Measurements from ENCODE around the gene PUM2.
A peak's percentile ranks its signal among the peaks of the same experiment; 100 is the strongest.

The PUM2 gene

GRCh38 chr2:20216130-20217025 is 134.3 kb downstream of the PUM2 start:
- Histone ChIP-seq H2BK12ac (ENCODE audit: low read length in 2 of 2) (no peak overlapping the region), H3K9ac (ENCODE audit: low read length) (no peak overlapping the region), H3K23ac (ENCODE audit: low read length in 2 of 2) (no peak overlapping the region)

GRCh38 chr2:20215183-20216040 is 135.2 kb downstream of the PUM2 start:
- Histone ChIP-seq H2BK5ac (ENCODE audit: low read depth, low read length, poor library complexity, severe bottlenecking) (no peak overlapping the region), H3K79me1 (replicated peaks; ENCODE audit: low read length, poor library complexity, severe bottlenecking) (peaks cover 33% of the 10 kb centered on the region), H2BK120ac (ENCODE audit: low read depth, low read length) (no peak overlapping the region), H3K9ac (ENCODE audit: low read length) (no peak overlapping the region), H3K14ac (ENCODE audit: low read length in 2 of 2) (peak overlapping the region in 1 of 2 experiments; percentile 76), H2AFZ (ENCODE audit: low read depth, low read length) (no peak overlapping the region), H3K27me3 (ENCODE audit: control insufficient read depth in 1 of 2, insufficient read depth in 1 of 2, low read length in 2 of 2) (no peaks in the 10 kb centered on the region), H2BK15ac (ENCODE audit: low read depth, poor library complexity, severe bottlenecking) (peak overlapping the region; percentile 55), H3K9me3 (ENCODE audit: control insufficient read depth, low read length) (no peaks in the 10 kb centered on the region), H3K23ac (ENCODE audit: low read length in 2 of 2) (no peak overlapping the region), H3K27ac (ENCODE audit: low read length, poor library complexity, severe bottlenecking) (no peak overlapping the region), H3K36me3 (ENCODE audit: control insufficient read depth in 1 of 2, insufficient read depth in 2 of 2, low read depth in 1 of 2, low read length in 2 of 2) (peaks cover 0 to 40% of the 10 kb centered on the region in 2 experiments), H4K8ac (ENCODE audit: low read length) (no peak overlapping the region), H4K91ac (ENCODE audit: low read length) (peak overlapping the region; percentile 16), H2AK5ac (ENCODE audit: low read length, severe bottlenecking) (peak overlapping the region; percentile 26), H3K4ac (ENCODE audit: low read depth in 1 of 2, low read length in 2 of 2) (no peak overlapping the region), H3K4me1 (ENCODE audit: control insufficient read depth, insufficient read depth, low read depth, low read length) (peaks cover 64% of the 10 kb centered on the region), H3K4me3 (ENCODE audit: insufficient read depth in 1 of 2, low read depth in 1 of 2, low read length in 2 of 2) (no peak overlapping the region), H3K4me2 (ENCODE audit: low read length, poor library complexity, severe bottlenecking) (no peak overlapping the region), H2BK12ac (ENCODE audit: low read length in 2 of 2) (peak overlapping the region in 1 of 2 experiments; percentile 17), H3K18ac (ENCODE audit: low read depth in 1 of 2, low read length in 2 of 2) (peak overlapping the region in 1 of 2 experiments; percentile 13)
- WGBS, result 86% methylated on average over 12 of the region's 13 CpGs
- no peak for DNase-seq

More at GRCh38 chr2:20216130-20217025, 134.3 kb downstream of the PUM2 start:
- Histone ChIP-seq H3K36me3 (ENCODE audit: control insufficient read depth in 1 of 2, insufficient read depth in 2 of 2, low read depth in 1 of 2, low read length in 2 of 2) (peaks cover 0 to 36% of the 10 kb centered on the region in 2 experiments), H4K91ac (ENCODE audit: low read length) (no peak overlapping the region), H2AK5ac (ENCODE audit: low read length, severe bottlenecking) (no peak overlapping the region), H2BK15ac (ENCODE audit: low read depth, poor library complexity, severe bottlenecking) (no peak overlapping the region), H3K79me1 (replicated peaks; ENCODE audit: low read length, poor library complexity, severe bottlenecking) (peaks cover 26% of the 10 kb centered on the region), H3K27me3 (ENCODE audit: control insufficient read depth in 1 of 2, insufficient read depth in 1 of 2, low read length in 2 of 2) (no peaks in the 10 kb centered on the region), H3K27ac (ENCODE audit: low read length, poor library complexity, severe bottlenecking) (no peak overlapping the region), H3K18ac (ENCODE audit: low read depth in 1 of 2, low read length in 2 of 2) (no peak overlapping the region), H3K9me3 (ENCODE audit: control insufficient read depth, low read length) (no peaks in the 10 kb centered on the region), H2AFZ (ENCODE audit: low read depth, low read length) (no peak overlapping the region), H2BK5ac (ENCODE audit: low read depth, low read length, poor library complexity, severe bottlenecking) (no peak overlapping the region), H3K4me2 (ENCODE audit: low read length, poor library complexity, severe bottlenecking) (no peak overlapping the region), H4K8ac (ENCODE audit: low read length) (no peak overlapping the region), H3K4ac (ENCODE audit: low read depth in 1 of 2, low read length in 2 of 2) (no peak overlapping the region), H3K4me1 (ENCODE audit: control insufficient read depth, insufficient read depth, low read depth, low read length) (peaks cover 62% of the 10 kb centered on the region), H3K4me3 (ENCODE audit: insufficient read depth in 1 of 2, low read depth in 1 of 2, low read length in 2 of 2) (no peak overlapping the region), H2BK120ac (ENCODE audit: low read depth, low read length) (no peak overlapping the region), H3K14ac (ENCODE audit: low read length in 2 of 2) (no peak overlapping the region)
- no peak for DNase-seq
- WGBS, result 95% methylated on average over 21 of the region's 22 CpGs

DNA sequence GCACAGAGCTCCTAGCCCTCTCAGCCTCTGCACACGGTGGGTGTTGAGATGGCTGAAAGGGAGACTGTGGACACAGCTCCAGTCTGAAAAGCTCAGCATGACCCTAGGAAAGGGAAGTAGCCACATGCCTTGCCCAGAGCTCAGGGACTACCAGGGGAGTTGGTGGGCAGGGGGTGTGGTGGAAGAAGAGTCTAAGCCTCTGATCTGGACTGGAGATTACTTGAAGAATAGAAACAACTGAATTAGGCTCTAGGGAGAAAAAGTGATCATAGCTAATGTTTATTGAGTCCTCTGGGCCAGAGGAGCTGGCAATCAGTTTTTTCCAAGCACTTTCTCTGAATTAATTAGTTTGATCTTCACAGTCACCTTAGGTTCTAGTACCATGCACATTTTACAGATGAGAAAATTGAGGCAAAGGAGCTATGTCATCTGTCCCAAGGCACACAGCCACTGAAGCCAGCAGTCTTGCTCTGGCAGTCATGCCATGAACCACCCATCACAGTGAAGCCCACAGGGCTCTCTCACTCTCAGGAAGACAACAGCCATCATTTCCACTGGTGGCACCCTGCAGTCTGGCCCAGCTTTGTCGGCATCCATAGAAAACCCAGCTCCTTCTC is 136.0 kb downstream of the PUM2 start:
- H4K8ac ChIP-seq (ENCODE audit: low read length), result peak overlapping the region; percentile 33
- H2AK5ac ChIP-seq (ENCODE audit: low read length, severe bottlenecking), result no peak overlapping the region
- H4K91ac ChIP-seq (ENCODE audit: low read length), result peak overlapping the region; percentile 30
- H3K27ac ChIP-seq (ENCODE audit: low read length, poor library complexity, severe bottlenecking), result no peak overlapping the region
- H2BK12ac ChIP-seq (ENCODE audit: low read length in 2 of 2), result peak overlapping the region in 1 of 2 experiments; percentile 17
- 75% methylated on average over 2 of the region's 2 CpGs for WGBS
- H2BK15ac ChIP-seq (ENCODE audit: low read depth, poor library complexity, severe bottlenecking), result no peak overlapping the region
- no peak overlapping the region for H3K4me2 ChIP-seq (ENCODE audit: low read length, poor library complexity, severe bottlenecking)
- H3K18ac ChIP-seq (ENCODE audit: low read depth in 1 of 2, low read length in 2 of 2), result no peak overlapping the region
- peaks cover 62% of the 10 kb centered on the region for H3K4me1 ChIP-seq (ENCODE audit: control insufficient read depth, insufficient read depth, low read depth, low read length)
- no peak for DNase-seq
- no peak overlapping the region for H3K4me3 ChIP-seq (ENCODE audit: insufficient read depth in 1 of 2, low read depth in 1 of 2, low read length in 2 of 2)
- H3K23ac ChIP-seq (ENCODE audit: low read length in 2 of 2), result no peak overlapping the region
- no peak overlapping the region for H2BK5ac ChIP-seq (ENCODE audit: low read depth, low read length, poor library complexity, severe bottlenecking)
- H2AFZ ChIP-seq (ENCODE audit: low read depth, low read length), result no peak overlapping the region
- no peaks in the 10 kb centered on the region for H3K9me3 ChIP-seq (ENCODE audit: control insufficient read depth, low read length)
- no peaks in the 10 kb centered on the region for H3K27me3 ChIP-seq (ENCODE audit: control insufficient read depth in 1 of 2, insufficient read depth in 1 of 2, low read length in 2 of 2)
- H3K9ac ChIP-seq (ENCODE audit: low read length), result no peak overlapping the region
- no peak overlapping the region for H2BK120ac ChIP-seq (ENCODE audit: low read depth, low read length)
- peaks cover 33% of the 10 kb centered on the region for H3K79me1 ChIP-seq (replicated peaks; ENCODE audit: low read length, poor library complexity, severe bottlenecking)
- peak overlapping the region in 1 of 2 experiments; percentile 76 for H3K14ac ChIP-seq (ENCODE audit: low read length in 2 of 2)
- peak overlapping the region in 1 of 2 experiments; percentile 31 for H3K4ac ChIP-seq (ENCODE audit: low read depth in 1 of 2, low read length in 2 of 2)
- H3K36me3 ChIP-seq (ENCODE audit: control insufficient read depth in 1 of 2, insufficient read depth in 2 of 2, low read depth in 1 of 2, low read length in 2 of 2), result peaks cover 0 to 40% of the 10 kb centered on the region in 2 experiments
